Skeletal muscle satellite cell (primary cell): ENCODE data around the gene PPAN.
A peak's percentile ranks its signal among the peaks of the same experiment; 100 is the strongest.

Experiments used
- H3K27me3 ChIP-seq: 2 replicates; pipeline ENCODE4 v1.7.0; 2013; ENCODE audit warnings: low read length; ENCODE audit not compliant: control insufficient read depth, insufficient read depth
- H3K36me3 ChIP-seq: 2 replicates; pipeline ENCODE4 v1.7.0; 2013; ENCODE audit warnings: mild to moderate bottlenecking, control low read depth, low read length; ENCODE audit not compliant: insufficient read depth
- H3K4me1 ChIP-seq: 2 replicates; pipeline ENCODE4 v1.7.0; 2013; ENCODE audit warnings: low read length; ENCODE audit not compliant: control insufficient read depth, insufficient read depth
- H3K4me2 ChIP-seq: 2 replicates; pipeline ENCODE4 v1.7.0; 2013; ENCODE audit warnings: mild to moderate bottlenecking, low read length
- H3K4me3 ChIP-seq: 2 replicates; pipeline ENCODE4 v1.7.0; 2013; ENCODE audit warnings: low read length
- H3K9ac ChIP-seq: 2 replicates; pipeline ENCODE4 v1.7.0; 2013; ENCODE audit warnings: mild to moderate bottlenecking, low read depth, low read length, moderate library complexity
- H3K9me3 ChIP-seq: replicated peaks from 2 replicates; pipeline ENCODE4 v1.7.0; 2013; ENCODE audit warnings: mild to moderate bottlenecking, control low read depth, low read length

The PPAN gene

GRCh38 chr19:10085641-10086590, 20.2 kb upstream of the PPAN start, which contains the start of gene SHFL:
Gene SHFL, plus strand, starts transcription at chr19:10086317. Its CDS starts 111 bp downstream, at chr19:10086428.
- H3K36me3 ChIP-seq = peaks cover 15% of the 10 kb centered on the region
- H3K4me3 ChIP-seq = peak within 1 kb of the TSS; percentile 92
- no peaks in the 10 kb centered on the region for H3K27me3 ChIP-seq
- H3K9me3 ChIP-seq = no peaks in the 10 kb centered on the region
- H3K4me2 ChIP-seq = peak within 1 kb of the TSS; percentile 99
- peak within 1 kb of the TSS; percentile 94 for H3K9ac ChIP-seq
- no peaks in the 10 kb centered on the region for H3K4me1 ChIP-seq

GRCh38 chr19:10086591-10087192, 19.5 kb upstream of the PPAN start:
- Histone ChIP-seq H3K27me3 (no peaks in the 10 kb centered on the region), H3K4me3 (peak overlapping the region; percentile 92), H3K9me3 (no peaks in the 10 kb centered on the region), H3K36me3 (peaks cover 15% of the 10 kb centered on the region), H3K9ac (peak overlapping the region; percentile 94), H3K4me2 (peak overlapping the region; percentile 99), H3K4me1 (no peaks in the 10 kb centered on the region)

- H3K4me3 ChIP-seq = peak overlapping the region; percentile 92
- peak overlapping the region; percentile 99 for H3K4me2 ChIP-seq
- no peaks in the 10 kb centered on the region for H3K9me3 ChIP-seq
- no peak overlapping the region for H3K9ac ChIP-seq
- H3K4me1 ChIP-seq = no peaks in the 10 kb centered on the region
- peaks cover 18% of the 10 kb centered on the region for H3K36me3 ChIP-seq
- no peaks in the 10 kb centered on the region for H3K27me3 ChIP-seq
Observed at GRCh38 chr19:10087296-10088061, 18.7 kb upstream of the PPAN start.

GRCh38 chr19:10088949-10089554, 17.1 kb upstream of the PPAN start:
- no peaks in the 10 kb centered on the region for H3K4me1 ChIP-seq
- H3K9ac ChIP-seq = no peak overlapping the region

GRCh38 chr19:10089801-10090375, 16.3 kb upstream of the PPAN start:
- Histone ChIP-seq H3K4me3 (no peak overlapping the region), H3K9ac (no peak overlapping the region), H3K9me3 (no peaks in the 10 kb centered on the region), H3K27me3 (no peaks in the 10 kb centered on the region), H3K4me2 (no peak overlapping the region), H3K36me3 (peaks cover 22% of the 10 kb centered on the region), H3K4me1 (no peaks in the 10 kb centered on the region)

More at GRCh38 chr19:10088949-10089554, 17.1 kb upstream of the PPAN start:
- Histone ChIP-seq H3K4me3 (no peak overlapping the region), H3K36me3 (peaks cover 22% of the 10 kb centered on the region), H3K4me2 (no peak overlapping the region), H3K9me3 (no peaks in the 10 kb centered on the region), H3K27me3 (no peaks in the 10 kb centered on the region)

GRCh38 chr19:10091370-10091687, 14.8 kb upstream of the PPAN start:
- Histone ChIP-seq H3K4me3 (no peak overlapping the region), H3K4me1 (peaks cover 6% of the 10 kb centered on the region), H3K4me2 (no peak overlapping the region), H3K9ac (no peak overlapping the region), H3K9me3 (no peaks in the 10 kb centered on the region), H3K27me3 (no peaks in the 10 kb centered on the region), H3K36me3 (peaks cover 20% of the 10 kb centered on the region)

DNA sequence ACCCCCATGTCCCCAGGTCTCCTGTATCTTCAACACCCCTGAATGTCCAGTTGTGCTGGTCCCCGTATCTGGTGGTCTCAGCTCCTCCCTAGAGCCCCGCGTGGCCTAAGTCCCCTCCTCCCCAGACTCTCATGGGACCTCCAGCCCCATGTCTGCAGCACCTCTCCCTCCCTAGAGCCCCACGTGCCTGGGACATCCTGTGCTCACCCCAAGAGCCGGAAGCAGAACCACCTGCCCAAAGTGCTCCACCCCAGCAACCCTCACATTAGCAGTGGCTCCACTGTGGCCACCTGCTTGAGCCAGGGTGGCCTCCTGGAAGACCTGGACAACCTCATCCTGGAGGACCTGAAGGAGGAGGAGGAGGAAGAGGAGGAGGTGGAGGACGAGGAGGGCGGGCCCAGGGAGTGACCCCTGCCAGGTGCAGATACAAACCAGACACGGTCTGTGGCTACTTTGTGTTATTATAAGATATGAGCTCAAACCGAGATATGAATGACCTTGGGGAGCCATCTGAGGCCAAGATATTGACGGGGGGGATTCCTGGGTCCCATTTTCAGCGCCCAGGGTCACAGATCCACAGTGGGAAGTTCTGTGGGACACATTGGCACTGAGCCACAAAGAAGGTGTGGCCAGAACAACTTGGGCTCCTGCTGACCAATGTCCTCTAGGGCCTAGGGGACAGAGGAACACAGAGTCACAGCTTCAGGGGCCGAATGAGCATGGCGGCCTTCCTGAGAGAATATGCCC, 14.1 kb upstream of the PPAN start:
- H3K9me3 ChIP-seq = no peaks in the 10 kb centered on the region
- no peak overlapping the region for H3K4me3 ChIP-seq
- no peak overlapping the region for H3K9ac ChIP-seq
- H3K36me3 ChIP-seq = peaks cover 18% of the 10 kb centered on the region
- H3K4me1 ChIP-seq = peaks cover 11% of the 10 kb centered on the region
- H3K4me2 ChIP-seq = no peak overlapping the region
- no peaks in the 10 kb centered on the region for H3K27me3 ChIP-seq

GRCh38 chr19:10092648-10093294, 13.4 kb upstream of the PPAN start:
- H3K4me3 ChIP-seq = no peak overlapping the region
- no peaks in the 10 kb centered on the region for H3K9me3 ChIP-seq
- no peaks in the 10 kb centered on the region for H3K27me3 ChIP-seq
- H3K4me2 ChIP-seq = no peak overlapping the region
- H3K4me1 ChIP-seq = peaks cover 11% of the 10 kb centered on the region
- peaks cover 18% of the 10 kb centered on the region for H3K36me3 ChIP-seq
- no peak overlapping the region for H3K9ac ChIP-seq

GRCh38 chr19:10093295-10094186, 12.6 kb upstream of the PPAN start:
- Histone ChIP-seq H3K4me3 (no peak overlapping the region), H3K27me3 (no peaks in the 10 kb centered on the region), H3K9ac (no peak overlapping the region), H3K36me3 (peaks cover 18% of the 10 kb centered on the region), H3K4me1 (peaks cover 11% of the 10 kb centered on the region), H3K9me3 (no peaks in the 10 kb centered on the region), H3K4me2 (no peak overlapping the region)
